ENCODE measurements around the gene BHLHE23. TPM values are rescaled to one million over a fixed set of nuclear protein-coding genes. Genes with fewer than 3 reads are reported as not detected.

Gene BHLHE23
- polyA plus RNA-seq, 1 experiment, result not detected

DNA sequence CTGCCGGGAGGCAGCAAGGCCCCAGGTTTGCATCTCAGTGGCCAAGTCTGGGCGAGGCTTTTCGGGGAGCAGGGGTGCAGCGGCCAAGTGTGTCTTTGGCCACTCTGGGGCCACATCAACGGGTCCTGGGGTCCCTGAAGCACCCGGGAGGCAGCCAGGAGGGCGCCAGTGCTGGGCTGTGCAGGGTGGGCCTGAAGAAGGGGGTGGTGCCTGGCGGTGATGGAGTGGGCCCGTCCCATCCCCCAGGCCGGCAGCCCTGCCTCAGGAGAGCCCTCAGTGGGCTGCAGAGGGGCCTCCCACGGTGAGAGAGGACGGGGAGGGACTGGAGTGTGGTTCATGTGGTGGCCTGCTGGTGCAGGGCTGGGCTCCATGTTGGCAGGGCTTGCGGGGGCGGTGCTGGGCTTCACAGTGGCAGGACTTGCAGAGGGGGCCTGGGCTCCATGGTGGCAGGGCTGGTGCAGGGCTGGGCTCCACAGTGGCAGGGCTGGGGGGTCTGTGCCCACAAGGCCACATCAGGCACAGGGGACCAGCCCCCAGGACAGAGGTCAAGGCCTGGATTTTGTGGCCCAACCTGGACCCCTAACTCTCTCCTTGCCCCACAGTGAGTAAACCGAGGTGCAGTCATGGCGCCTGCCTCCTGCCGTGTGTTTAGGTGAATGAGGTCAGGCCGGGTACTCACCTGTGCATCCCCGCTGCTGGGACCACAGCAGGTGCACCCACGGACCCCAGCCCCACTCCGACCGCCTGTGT, 10.5 kb upstream of the BHLHE23 start:
- Histone ChIP-seq H3K9me3 (ENCODE audit: control insufficient read depth, insufficient read depth, low read length) (peaks cover 14% of the 10 kb centered on the region), H3K4me3 (ENCODE audit: low read depth, low read length) (no peak overlapping the region), H3K27ac (ENCODE audit: low read depth, low read length) (no peak overlapping the region), H3K27me3 (ENCODE audit: control insufficient read depth, insufficient read depth, low read length) (peaks cover 79% of the 10 kb centered on the region)
- POLR2A ChIA-PET, result no interaction called here
- CTCF ChIA-PET, result no interaction called here
- TF ChIP-seq, protein P1, sequence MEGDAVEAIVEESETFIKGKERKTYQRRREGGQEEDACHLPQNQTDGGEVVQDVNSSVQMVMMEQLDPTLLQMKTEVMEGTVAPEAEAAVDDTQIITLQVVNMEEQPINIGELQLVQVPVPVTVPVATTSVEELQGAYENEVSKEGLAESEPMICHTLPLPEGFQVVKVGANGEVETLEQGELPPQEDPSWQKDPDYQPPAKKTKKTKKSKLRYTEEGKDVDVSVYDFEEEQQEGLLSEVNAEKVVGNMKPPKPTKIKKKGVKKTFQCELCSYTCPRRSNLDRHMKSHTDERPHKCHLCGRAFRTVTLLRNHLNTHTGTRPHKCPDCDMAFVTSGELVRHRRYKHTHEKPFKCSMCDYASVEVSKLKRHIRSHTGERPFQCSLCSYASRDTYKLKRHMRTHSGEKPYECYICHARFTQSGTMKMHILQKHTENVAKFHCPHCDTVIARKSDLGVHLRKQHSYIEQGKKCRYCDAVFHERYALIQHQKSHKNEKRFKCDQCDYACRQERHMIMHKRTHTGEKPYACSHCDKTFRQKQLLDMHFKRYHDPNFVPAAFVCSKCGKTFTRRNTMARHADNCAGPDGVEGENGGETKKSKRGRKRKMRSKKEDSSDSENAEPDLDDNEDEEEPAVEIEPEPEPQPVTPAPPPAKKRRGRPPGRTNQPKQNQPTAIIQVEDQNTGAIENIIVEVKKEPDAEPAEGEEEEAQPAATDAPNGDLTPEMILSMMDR (IDR thresholded peaks at IDR 0.05; ENCODE audit: low read depth, low read length), result no peak
- no peak for DNase-seq (ENCODE audit: low read depth, low spot score)

GRCh38 chr20:63016514-63017075, 9.8 kb upstream of the BHLHE23 start:
- POLR2A ChIA-PET, result no interaction called here
- Histone ChIP-seq H3K9me3 (ENCODE audit: control insufficient read depth, insufficient read depth, low read length) (peaks cover 14% of the 10 kb centered on the region), H3K27ac (ENCODE audit: low read depth, low read length) (no peak overlapping the region), H3K4me3 (ENCODE audit: low read depth, low read length) (no peak overlapping the region), H3K27me3 (ENCODE audit: control insufficient read depth, insufficient read depth, low read length) (peaks cover 77% of the 10 kb centered on the region)
- TF ChIP-seq, protein P1 (IDR thresholded peaks at IDR 0.05; ENCODE audit: low read depth, low read length), result no peak
- CTCF ChIA-PET, result no interaction called here
- DNase-seq (ENCODE audit: low read depth, low spot score), result no peak

- Histone ChIP-seq H3K9me3 (ENCODE audit: control insufficient read depth, insufficient read depth, low read length) (peaks cover 14% of the 10 kb centered on the region), H3K27ac (ENCODE audit: low read depth, low read length) (no peak overlapping the region), H3K4me3 (ENCODE audit: low read depth, low read length) (no peak overlapping the region), H3K27me3 (ENCODE audit: control insufficient read depth, insufficient read depth, low read length) (peaks cover 80% of the 10 kb centered on the region)
- TF ChIP-seq, protein P1 (IDR thresholded peaks at IDR 0.05; ENCODE audit: low read depth, low read length), result no peak
- no peak for DNase-seq (ENCODE audit: low read depth, low spot score)
- ChIA-PET CTCF (no interaction called here), POLR2A (no interaction called here)
Measured at GRCh38 chr20:63015662-63016361, 9.0 kb upstream of the BHLHE23 start.

GRCh38 chr20:63015147-63015661, 8.4 kb upstream of the BHLHE23 start:
- POLR2A ChIA-PET, result no interaction called here
- H3K27me3 ChIP-seq (ENCODE audit: control insufficient read depth, insufficient read depth, low read length), result peaks cover 78% of the 10 kb centered on the region

More at GRCh38 chr20:63015147-63015661, 8.4 kb upstream of the BHLHE23 start:
- CTCF ChIA-PET, result no interaction called here
- Histone ChIP-seq H3K4me3 (ENCODE audit: low read depth, low read length) (no peak overlapping the region), H3K9me3 (ENCODE audit: control insufficient read depth, insufficient read depth, low read length) (peaks cover 11% of the 10 kb centered on the region), H3K27ac (ENCODE audit: low read depth, low read length) (no peak overlapping the region)
- no peak for DNase-seq (ENCODE audit: low read depth, low spot score)
- TF ChIP-seq, protein P1 (IDR thresholded peaks at IDR 0.05; ENCODE audit: low read depth, low read length), result no peak

All from AG04450 (cell line).